Peyer's patch (tissue), 4 donors: ENCODE measurements around the gene ADIPOR2. TPM values are rescaled to one million over a fixed set of nuclear protein-coding genes. Genes with fewer than 3 reads are reported as not detected.

Source experiments
- DNase-seq, 3 donors: peaks; one replicate each; pipeline ENCODE4 v3.0.0-alpha.2; 2017 to 2019
- H3K27ac ChIP-seq, 4 donors: fragments of 200-600 bp; sonication (generic); one replicate each; pipeline ENCODE4 v1.5.1; 2016 to 2019
- H3K27me3 ChIP-seq, 2 donors: fragments of 200-600 bp; sonication (generic); one replicate each; pipeline ENCODE4 v1.5.1; 2019
- H3K36me3 ChIP-seq, 3 donors: fragments of 200-600 bp; sonication (generic); one replicate each; pipeline ENCODE4 v1.5.1; 2016 to 2019
- H3K4me1 ChIP-seq, 4 donors: fragments of 200-600 bp; sonication (generic); one replicate each; pipeline ENCODE4 v1.5.1; 2016 to 2019
- H3K4me3 ChIP-seq, 4 donors: fragments of 200-600 bp; sonication (generic); 1 replicate in 3 of 4; 2 replicates in 1 of 4; pipeline ENCODE4 v1.5.1; 2016 to 2019; ENCODE audit warnings: mild to moderate bottlenecking in 1 of 4
- H3K9me3 ChIP-seq, 4 donors: fragments of 200-600 bp; sonication (generic); one replicate each; pipeline ENCODE4 v1.5.1; 2016 to 2019; ENCODE audit warnings: mild to moderate bottlenecking in 1 of 4
- CTCF ChIP-seq, 6 experiments: fragments of 450-650 bp in 4 of 6; fragments of 200-600 bp in 2 of 6; sonication (generic) in 1 of 6; IDR thresholded peaks; one replicate each; pipeline ENCODE4 v1.5.1; 2017 to 2019; ENCODE audit warnings: antibody characterized with exemption in 6 of 6, mild to moderate bottlenecking in 3 of 6, moderate library complexity in 1 of 6
- POLR2A ChIP-seq, 2 donors: fragments of 450-650 bp; IDR thresholded peaks; one replicate each; pipeline ENCODE4 v1.5.1; 2017; ENCODE audit warnings: antibody characterized with exemption in 2 of 2, mild to moderate bottlenecking in 2 of 2, moderate library complexity in 2 of 2
- total RNA-seq, 4 donors: library from RNA; depleted of rRNA; stranded (reverse); fragments of >200 nt; gene quantifications; one replicate each; pipeline ENCODE4 v1.1.0, GENCODE V29; 2016

Gene ADIPOR2
- total RNA-seq, 4 donors from 2014 or later, result 26.4 to 89.1 (median 73.9) TPM

DNA sequence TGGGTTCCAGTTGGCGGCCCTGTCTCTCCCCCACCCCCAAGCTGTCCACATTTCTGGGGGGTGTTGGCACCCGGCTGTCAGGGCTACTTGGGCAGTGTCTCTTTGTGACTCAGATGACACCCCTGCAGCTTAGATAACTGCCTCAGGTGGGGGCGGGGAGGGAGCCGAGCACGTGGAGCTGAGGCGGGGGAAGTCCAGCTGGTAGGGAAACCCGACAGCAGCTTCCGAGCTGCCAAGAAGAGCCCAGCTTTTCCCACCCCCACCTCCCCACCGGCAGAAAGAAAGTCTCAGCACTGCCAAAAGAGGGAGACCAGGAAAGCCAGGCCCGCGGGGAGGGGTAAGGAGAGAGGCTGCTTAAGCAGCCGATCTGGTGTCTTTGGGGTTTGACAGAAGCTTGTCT, 130.9 kb downstream of the ADIPOR2 start:
- no peak overlapping the region for H3K4me3 ChIP-seq
- no peak for DNase-seq
- no peaks in the 10 kb centered on the region for H3K36me3 ChIP-seq
- no peaks in the 10 kb centered on the region for H3K4me1 ChIP-seq
- TF ChIP-seq POLR2A (IDR thresholded peaks at IDR 0.05) (no peak), CTCF (IDR thresholded peaks at IDR 0.05) (no peak)
- H3K27me3 ChIP-seq, result peaks cover 0 to 8% of the 10 kb centered on the region in 2 donors
- no peak overlapping the region for H3K27ac ChIP-seq
- no peaks in the 10 kb centered on the region for H3K9me3 ChIP-seq

GRCh38 chr12:1822699-1823098, 131.8 kb downstream of the ADIPOR2 start:
- Histone ChIP-seq H3K4me1 (no peaks in the 10 kb centered on the region), H3K9me3 (no peaks in the 10 kb centered on the region), H3K27me3 (peaks cover 0 to 8% of the 10 kb centered on the region in 2 donors), H3K27ac (no peak overlapping the region), H3K4me3 (no peak overlapping the region), H3K36me3 (no peaks in the 10 kb centered on the region)
- DNase-seq, result no peak
- no peak for TF ChIP-seq CTCF (IDR thresholded peaks at IDR 0.05)
- TF ChIP-seq POLR2A (IDR thresholded peaks at IDR 0.05), result no peak

- Histone ChIP-seq H3K4me3 (no peak overlapping the region), H3K9me3 (no peaks in the 10 kb centered on the region), H3K36me3 (no peaks in the 10 kb centered on the region), H3K27ac (no peak overlapping the region), H3K27me3 (peaks cover 0 to 8% of the 10 kb centered on the region in 2 donors), H3K4me1 (no peaks in the 10 kb centered on the region)
- no peak for TF ChIP-seq POLR2A (IDR thresholded peaks at IDR 0.05)
- no peak for TF ChIP-seq CTCF (IDR thresholded peaks at IDR 0.05)
- no peak for DNase-seq
Measured at GRCh38 chr12:1823237-1823636, 132.4 kb downstream of the ADIPOR2 start.

DNA sequence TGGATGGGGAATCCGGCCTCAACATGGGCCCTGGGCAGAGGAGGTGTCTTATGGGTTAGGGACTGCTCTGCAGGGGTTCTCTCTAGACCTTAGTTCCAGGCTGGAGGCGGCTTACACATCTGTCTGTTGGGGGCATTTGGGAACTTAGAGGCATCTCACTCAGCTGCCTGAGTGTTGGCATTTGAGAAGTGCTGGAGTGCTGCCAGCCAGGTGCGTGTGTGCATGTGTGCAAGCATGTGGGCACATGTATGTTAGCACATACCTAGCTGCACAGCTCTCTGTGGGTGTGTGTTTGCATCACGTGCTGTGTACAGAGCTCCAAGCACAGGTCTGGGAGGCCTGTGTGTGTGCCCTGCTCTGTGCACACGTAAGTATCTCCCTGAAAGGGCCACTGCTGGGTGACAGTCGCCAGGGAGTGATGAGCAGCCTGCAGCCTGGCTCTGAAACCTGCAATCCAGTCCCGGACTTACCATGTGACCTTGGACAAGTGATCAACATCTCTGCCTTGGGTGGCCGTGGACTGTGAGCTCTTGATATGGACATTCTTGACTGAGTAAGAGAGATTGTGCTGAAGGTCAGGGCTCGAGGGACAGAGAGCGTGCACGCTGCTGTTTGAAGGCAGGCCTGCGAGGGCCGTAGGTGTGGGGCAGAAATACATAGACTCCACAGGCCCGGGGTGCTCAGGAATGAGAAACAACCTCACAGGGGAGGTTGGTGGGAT, 134.7 kb downstream of the ADIPOR2 start:
- Histone ChIP-seq H3K27me3 (peaks cover 0 to 8% of the 10 kb centered on the region in 2 donors), H3K9me3 (no peaks in the 10 kb centered on the region), H3K4me1 (no peaks in the 10 kb centered on the region), H3K4me3 (no peak overlapping the region), H3K27ac (no peak overlapping the region), H3K36me3 (no peaks in the 10 kb centered on the region)
- TF ChIP-seq POLR2A (IDR thresholded peaks at IDR 0.05) (no peak), CTCF (IDR thresholded peaks at IDR 0.05) (no peak)
- no peak for DNase-seq

DNA sequence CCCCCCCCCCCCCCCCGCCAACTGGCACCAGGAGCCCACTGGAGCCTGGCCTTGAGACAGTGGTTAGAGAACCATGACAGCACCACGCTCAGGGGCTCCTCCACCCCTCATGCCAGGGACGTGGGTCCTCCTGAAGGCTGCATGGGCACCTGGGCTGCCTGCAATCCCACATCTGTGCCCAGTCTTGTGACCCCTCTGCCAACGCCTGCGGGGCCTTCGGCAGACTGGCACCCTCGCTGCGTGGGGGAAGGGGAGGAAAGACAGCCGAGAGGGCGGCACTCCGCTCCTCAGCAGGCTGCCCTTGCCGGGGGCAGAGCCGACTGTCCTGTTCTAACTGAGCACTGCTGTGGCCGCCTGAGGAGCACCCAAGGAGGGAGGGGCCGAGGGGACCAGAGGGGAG, 135.5 kb downstream of the ADIPOR2 start:
- no peaks in the 10 kb centered on the region for H3K9me3 ChIP-seq
- H3K4me3 ChIP-seq, result no peak overlapping the region
- no peaks in the 10 kb centered on the region for H3K4me1 ChIP-seq
- H3K27me3 ChIP-seq, result peaks cover 0 to 5% of the 10 kb centered on the region in 2 donors
- no peaks in the 10 kb centered on the region for H3K36me3 ChIP-seq
- no peak for TF ChIP-seq POLR2A (IDR thresholded peaks at IDR 0.05)
- no peak for TF ChIP-seq CTCF (IDR thresholded peaks at IDR 0.05)
- no peak overlapping the region for H3K27ac ChIP-seq
- no peak for DNase-seq
